UCSD-AML1 (cell line): ENCODE results near the gene ANKS4B.
"Not testable (repeated sequence)": the region's sequence is repeated elsewhere in the genome, so short reads cannot be mapped to it uniquely, and the experiment has no call there.

Experiments used
- DNase-seq: peaks from one replicate; lab custom pipeline; 2025; ENCODE audit not compliant: unreplicated experiment; lab: John Stamatoyannopoulos, UW

ANKS4B gene

DNA sequence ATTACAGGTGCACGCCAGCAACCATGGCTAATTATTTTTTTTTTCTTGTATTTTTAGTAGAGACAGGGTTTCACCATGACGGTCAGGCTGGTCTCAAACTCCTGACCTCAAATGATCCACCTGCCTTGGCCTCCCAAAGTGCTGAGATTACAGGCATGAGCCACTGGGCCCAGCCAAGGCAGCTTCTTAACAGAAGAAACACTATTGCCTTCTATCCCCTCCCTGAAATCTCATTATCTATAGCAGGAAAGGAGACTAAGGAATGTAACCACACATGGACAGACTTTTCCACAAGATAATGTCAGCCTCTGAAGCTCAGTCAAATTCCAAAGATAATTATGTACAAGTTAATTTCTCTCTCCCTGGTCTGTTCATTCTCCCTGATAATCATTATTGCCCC lies 16.4 kb upstream of the ANKS4B start:
- DNase-seq, result no peak

DNA sequence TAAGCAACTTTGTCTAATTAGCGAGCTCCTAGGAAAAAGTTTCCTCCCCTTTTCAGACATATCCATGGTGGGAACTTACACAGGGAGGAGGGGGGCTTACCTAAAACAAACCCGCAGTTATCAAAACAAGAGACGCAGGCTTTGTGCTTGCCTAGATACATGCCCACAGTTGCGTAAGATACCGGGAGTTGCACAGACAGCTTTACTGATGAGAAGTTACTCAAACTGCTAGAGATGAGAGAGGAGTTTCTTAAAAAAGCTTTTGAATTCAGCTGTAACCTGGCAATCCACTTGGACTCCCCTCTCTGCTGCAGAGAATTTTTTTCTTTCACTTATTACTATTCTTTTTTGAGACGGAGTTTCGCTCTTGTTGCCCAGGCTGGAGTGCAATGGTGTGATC lies 15.3 kb upstream of the ANKS4B start:
- DNase-seq, result no peak

DNA sequence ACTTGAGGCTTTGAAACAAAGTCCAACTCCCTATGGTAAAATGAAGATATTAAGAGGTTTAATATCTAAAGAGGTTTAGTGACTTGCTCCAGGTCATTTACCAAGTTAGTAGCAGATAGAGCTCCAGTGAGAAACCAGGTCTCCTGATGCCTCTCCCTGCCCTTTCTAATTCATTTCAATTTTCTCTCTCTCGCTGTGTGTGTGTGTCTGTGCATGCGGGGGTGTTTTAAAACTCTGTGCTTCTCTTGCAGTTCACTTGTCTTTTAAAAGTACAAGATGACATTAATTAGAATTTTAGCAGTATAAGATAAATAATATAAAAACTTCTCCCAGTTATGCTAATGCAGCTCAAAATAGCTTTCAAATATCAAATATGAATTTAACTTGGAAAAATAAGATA lies 13.9 kb upstream of the ANKS4B start:
- no peak for DNase-seq

DNA sequence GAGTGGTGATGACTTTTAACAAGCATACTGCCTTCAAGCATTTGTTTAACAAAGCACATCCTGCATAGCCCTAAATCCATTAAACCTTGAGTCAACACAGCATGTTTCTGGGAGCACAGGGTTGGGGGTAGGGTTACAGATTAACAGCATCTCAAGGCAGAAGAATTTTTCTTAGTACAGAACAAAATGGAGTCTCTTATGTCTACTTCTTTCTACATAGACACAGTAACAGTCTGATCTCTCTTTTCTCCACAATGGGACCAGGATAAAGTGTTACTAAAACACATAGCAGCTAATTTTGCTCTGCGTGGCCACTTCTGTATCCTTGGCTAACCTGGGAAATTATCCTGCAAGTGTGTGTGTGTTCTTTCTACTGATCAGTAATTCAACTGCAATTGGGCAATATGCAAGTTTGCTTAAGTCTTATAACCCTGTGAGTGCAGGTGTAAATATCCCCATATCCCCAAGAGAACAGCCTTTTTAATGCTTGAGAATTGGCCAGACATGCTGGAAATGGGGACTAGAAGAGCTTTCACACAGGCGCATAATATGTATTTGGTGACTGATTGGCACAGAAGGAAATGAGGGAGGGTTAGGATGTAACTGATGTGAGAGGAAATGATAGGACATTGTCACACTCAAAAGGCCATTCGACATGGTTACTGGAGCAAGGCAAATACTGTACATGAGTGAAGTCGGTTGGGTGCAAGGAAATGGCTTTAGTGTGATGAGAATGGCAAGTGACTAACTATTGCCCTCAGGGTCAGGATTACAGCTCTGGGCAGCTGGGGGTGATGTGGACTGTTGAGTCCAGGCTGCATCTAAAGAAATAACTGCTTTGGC lies 10.8 kb upstream of the ANKS4B start:
- no peak for DNase-seq

DNA sequence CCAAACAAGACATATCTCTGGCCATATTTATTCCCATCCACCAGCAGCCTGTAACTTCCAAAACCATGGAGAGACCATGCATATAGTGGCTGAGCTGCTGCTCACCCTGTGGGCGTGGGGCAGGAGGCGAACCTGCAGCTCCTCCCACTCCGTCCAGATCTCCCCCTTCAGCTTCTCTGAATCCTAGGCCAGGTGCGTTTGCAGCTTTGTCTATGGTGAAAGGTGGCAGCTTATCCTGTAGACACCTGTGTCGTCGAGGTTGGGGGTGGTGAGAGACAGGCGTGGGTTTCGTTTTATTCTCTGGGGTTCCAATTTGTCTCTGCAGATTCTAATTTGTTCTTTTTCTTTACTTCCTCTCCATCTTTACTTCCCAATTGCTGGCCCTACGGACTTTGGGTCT lies 9.7 kb upstream of the ANKS4B start:
- no peak for DNase-seq

DNA sequence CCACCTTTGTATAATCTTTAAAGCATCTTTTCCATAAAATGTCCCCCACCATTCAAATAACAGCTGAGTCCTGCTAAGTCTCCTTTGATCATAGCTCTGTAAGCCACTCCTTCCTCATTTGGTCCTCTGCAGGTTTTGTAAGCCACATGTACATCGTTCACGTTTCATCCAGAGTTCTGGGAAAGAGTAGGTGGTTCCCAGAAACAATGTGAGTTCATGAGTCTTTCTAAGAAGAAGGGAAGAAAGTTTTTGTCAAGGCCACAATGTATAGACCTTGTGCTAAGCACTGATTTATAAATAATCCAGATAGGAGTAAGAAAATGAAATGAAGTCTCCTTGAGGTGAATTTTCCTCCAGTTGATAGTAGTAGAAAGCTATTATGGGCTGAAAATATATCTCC lies 8.7 kb upstream of the ANKS4B start:
- DNase-seq, result no peak

DNA sequence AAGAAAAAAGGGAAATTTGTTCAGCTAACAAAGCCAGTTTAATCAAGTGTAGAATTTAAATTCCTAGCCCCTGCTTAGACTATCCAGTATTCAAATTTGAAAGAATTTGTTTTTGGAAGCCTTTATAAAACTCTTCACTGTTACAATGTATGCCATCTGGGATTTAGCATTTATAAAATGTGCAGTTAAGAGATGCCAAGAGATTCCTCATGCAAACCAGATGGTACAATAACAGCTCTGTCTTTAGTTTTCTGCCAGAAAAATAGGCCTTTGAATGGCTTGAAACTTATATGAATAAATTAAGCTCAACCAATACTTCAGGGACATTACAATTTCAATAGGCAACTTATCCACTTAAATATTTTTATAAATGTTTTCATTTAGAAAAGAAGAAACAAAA lies 6.8 kb upstream of the ANKS4B start:
- no peak for DNase-seq

DNA sequence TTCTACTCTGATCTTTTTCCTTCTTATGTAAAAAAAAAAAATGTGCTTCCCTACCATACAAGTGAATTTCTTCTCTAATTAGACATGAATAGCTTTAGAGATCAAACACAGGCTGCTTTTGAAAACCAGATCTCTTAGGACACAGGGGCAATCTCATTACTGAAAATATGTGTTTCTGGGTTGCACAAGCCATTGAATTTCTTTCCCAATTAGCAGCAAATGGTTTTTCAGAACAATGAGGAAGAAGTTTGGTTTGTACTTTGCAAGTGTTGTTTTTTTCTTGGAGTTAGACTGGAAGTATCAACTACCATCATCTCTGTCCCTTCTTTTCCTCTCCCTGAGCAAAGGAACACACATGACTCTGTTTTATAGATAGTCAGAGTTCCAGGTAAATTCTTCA lies 5.6 kb upstream of the ANKS4B start:
- DNase-seq, result no peak

DNA sequence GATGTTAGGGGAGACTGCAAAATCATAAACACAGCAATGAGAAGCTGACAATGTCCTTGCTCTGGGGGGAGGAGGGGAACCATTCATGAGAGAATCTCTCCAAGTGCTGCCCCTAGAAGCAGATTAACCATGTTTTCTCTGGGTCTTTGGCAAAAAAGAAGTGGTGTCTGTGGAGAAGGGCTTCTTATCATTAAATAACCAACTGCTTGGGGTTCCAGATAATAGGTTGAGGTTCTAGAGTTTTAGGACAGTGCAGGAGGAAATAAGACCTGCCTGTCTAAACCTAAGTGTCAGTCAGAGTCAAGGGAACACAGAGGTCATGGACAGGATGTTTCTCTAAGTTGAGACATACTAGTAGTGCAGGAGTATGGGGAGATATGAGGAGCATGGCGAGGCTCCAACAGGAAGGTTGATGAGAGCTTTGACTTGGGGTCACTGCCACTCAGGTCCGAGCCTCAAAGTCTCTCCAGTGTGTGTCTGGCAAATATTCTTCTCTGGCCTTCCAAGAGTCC lies 5.1 kb upstream of the ANKS4B start:
- DNase-seq, result no peak

DNA sequence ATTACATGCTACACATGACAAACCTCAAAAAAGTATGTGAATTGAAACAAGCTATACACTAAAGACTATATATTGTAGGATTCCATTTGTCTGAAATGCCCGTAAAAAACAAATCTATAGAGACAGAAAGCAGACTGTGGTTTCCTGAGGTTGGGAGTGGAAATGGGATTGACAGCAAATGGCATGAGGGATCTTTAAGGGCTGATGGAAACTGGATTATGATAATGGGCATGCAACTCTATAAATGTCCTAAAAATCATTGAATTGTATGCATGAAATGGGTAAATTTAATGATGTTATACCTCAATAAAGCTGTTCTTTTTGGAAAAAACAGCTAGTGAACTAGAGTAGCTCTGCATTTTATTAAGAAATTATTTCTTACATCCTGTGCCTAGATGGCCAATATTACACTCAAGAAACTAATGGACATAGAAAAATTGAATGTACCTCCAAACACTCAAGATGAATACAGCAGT lies 416 bp upstream of the ANKS4B start:
- DNase-seq, result no peak

DNA sequence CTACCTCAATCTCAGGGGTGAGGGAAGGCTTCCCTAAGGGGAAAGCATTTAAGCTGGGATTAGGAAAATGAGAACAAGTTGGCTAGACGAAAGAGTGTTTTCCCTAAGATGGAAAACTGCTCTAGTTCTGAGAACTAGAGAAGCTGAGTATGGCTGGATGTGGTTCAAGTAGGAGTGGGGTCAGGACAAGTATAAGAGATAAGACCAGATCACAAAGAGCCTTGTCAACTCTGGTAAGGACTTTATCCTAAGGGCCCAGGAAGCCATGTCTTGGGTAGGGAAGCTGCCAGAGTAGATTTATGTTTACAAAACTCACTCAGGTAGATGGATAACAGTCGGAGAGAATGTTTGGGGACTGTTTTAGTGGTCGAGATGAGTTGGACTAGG lies 1.7 kb downstream of the ANKS4B start:
- DNase-seq, result no peak

DNA sequence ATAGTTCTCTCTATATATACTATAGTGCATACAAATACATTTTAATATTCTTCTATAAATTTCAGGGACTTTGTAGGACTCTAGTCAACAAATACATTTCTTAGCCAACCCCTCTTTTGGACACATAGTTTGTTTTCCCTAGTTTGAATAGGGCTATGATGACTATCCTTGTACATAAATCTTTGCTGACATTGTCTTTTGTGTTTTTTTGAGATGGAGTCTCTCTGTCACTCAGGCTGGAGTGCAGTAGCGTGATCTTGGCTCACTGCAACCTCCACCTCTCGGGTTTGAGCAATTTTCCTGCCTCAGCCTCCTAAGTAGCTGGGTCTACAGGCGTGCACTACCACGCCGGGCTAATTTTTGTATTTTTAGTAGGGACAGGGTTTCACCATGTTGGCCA lies 3.3 kb downstream of the ANKS4B start:
- no peak for DNase-seq

DNA sequence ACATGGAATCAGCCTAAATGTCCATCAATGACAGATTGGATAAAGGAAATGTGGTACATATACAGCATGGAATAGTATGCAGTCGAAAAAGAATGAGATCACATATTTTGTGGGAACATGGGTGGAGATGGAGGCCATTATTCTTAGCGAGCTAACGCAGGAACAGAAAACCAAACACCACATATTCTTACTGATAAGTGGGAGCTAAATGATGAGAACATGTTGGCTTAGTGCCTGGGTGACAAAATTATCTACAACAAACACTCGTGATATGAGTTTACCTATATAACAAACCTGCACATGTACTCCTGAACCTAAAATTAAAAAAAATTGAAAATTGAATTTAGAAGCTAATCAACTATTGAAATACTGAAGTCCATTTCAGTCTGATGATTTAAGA lies 6.1 kb downstream of the ANKS4B start:
- DNase-seq, result no peak

DNA sequence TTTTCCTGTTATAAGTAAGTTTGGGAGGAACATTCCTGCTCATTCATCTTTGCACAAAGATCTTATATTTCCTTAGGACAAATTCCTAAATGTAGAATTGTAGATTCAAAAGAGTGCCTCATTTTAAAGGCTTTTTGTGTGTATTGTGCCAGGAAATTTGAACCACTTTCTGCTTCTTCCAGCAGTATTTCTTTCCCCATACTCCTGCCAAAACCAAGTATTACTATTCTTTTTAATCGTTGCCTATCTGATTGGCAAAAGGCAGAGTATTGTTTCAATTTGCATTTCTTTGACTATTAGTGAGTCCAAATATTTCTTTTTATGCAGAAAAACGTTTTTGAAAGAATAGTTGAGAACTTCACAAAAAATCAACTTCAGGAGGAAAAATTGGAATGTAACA lies 9.3 kb downstream of the ANKS4B start:
- no peak for DNase-seq

DNA sequence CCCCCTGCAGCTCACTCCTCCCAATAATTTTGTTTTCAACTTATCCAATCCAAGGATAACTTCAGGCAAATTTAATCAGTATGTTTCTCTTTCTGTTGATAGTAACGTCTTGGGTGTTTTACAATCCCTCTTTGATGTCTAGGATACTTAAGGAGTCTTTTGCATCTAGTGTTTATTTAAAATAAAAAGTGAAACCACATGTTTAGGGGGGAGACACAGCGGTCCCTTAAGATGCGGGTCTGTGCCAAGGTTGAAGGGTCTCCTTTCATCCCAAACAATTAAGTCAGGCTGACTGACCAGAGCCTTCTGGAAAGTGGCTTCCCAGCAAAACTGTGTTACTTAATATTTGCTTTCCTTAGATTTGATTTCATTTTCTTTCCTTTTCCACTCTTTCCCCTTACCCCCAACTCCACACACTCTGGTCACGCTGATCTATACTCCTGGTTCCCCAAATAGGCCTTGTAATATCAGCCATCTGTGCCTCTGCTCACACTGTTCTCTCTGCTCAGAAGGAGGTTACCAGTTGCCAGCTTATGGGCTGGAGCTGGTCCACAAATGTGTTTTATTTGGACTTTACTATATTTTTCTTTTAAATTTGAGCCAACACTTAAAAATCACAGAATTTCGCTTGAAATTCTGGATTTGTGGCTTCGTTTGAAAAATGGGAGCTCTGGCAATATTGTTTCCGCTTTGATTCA lies 11.2 kb downstream of the ANKS4B start:
- no peak for DNase-seq

DNA sequence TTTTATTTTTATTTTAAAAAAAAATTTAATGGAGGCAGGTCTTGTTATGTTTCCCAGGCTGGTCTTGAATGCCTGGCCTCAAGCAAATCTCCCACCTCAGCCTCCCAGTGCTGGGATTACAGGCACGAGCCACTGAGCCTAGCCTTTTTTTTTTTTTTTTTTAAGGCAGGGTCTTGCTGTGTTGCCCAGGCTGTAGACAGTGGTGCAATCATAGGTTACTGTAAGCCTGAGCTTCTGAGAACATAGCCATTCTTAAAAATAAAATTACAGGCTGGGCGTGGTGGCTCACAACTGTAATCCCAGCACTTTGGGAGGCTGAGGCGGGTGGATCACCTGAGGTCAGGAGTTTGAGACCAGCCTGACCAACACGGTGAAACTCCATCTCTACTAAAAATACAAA lies 14.7 kb downstream of the ANKS4B start:
- DNase-seq, result not testable (repeated sequence)

DNA sequence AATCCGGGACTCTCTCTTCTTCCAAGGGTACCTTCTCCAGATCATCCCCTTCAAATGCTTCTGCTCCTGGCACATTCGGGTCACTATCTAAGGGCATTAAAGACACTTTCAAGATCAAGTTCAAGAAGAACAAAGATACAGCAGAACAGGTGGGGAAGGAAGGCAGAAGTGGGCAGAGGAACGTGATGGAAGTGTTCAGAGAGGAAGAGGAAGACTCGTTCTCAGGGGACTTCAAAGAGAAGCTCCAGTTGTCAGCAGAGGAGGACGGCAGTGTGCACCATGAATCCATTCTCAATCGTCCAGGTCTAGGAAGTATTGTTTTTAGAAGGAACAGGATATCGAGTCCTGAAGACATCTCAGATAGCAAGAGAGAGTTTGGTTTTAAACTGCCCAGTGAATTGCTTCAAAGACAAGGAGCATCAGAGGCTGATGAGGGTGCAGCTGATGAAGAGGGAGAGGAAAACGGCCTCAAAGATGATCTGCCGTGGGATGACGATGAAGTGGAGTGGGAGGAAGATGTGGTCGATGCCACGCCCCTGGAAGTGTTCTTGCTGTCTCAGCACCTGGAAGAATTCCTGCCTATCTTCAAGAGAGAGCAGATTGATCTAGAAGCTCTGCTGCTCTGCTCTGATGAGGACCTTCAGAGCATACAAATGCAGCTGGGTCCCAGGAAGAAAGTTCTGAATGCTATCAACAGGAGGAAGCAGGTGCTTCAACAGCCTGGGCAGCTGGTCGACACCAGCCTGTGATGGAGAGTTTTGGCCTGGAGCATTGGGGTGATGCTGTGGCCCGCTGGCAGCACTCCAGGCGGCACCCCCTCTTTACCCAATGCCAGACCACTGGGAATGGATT lies 16.8 kb downstream of the ANKS4B start:
- DNase-seq, result no peak

DNA sequence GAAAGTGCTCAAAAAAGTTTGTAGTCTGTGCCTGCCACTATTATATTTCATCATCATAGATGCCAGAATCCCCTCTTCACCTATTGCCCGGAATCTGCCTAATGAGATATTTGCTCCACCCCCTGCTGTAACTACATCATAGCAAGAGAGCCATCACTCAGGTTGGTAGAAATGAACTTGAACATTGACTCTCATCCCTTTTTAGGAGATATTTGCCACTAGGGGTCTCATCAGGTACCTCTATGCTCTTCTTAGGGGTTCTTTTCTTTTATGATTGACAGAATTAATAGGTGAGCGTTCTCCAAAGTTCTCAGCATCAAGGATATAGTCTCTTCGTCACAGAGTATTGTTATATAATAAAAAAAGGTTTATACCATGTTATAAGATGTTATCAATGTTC lies 20.0 kb downstream of the ANKS4B start:
- no peak for DNase-seq

DNA sequence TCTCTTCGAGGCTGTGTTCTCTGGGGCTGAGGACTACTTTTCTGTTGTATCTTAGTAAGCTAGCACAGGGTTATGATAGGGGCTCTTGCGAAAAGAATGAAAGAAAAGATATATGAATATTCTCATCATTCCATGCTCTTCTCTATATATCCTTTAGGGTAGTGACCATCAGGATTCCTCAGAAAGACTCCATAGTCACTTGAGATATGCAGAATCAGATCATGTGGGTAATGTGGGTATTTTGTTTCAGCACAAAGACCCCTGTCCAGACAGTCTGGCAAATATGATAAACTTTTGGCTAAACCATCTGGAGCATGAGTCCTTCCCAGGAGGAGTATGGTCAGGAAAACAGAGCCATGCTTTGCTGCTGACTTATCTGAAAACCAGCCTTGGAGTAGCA lies 23.1 kb downstream of the ANKS4B start:
- no peak for DNase-seq

DNA sequence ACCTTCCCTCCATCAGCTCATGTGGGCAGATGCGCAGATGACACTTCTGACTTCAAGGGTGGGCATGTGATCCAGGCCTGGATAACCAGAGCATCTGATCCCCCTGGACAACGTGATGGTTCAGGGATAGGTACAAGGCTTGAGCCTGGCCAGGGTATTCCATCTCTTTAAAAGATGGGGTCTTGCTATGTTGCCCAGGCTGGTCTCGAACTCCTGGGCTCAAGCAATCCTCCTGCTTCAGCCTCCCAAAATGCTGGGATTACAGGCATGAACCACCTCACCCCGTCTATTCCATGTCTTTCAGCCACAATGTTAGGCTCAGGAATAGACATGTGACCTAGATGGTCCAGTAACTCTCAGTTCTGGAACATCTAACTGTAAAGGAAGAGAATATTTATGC lies 23.8 kb downstream of the ANKS4B start:
- DNase-seq, result no peak
